A549 (cell line): ENCODE measurements around the gene SETD4. TPM values are rescaled to one million over a fixed set of nuclear protein-coding genes. Genes with fewer than 3 reads are reported as not detected.
A peak's percentile ranks its signal among the peaks of the same experiment; 100 is the strongest.

Source experiments
- ATAC-seq, 2 experiments: fragments of 200-7000 bp in 1 of 2; fragments of >200 bp in 1 of 2; cut with Nextera tagmentation in 1 of 2; cut with Tn5 transposase in 1 of 2; 3 replicates each; pipeline versions ENCODE4 v1.8.0 to v1.9.1; 2018 to 2020; ENCODE audit warnings: mild to moderate bottlenecking in 1 of 2, moderate library complexity in 1 of 2
- CTCF ChIA-PET: fragments of 300-600 bp; sonication (Branson Sonifier 250); formaldehyde crosslinking; extraction: SDS; loops from one replicate; lab custom pipeline; 2021; ENCODE audit warnings: antibody characterized with exemption, inconsistent platforms; lab: Yijun Ruan, JAX
- POLR2A ChIA-PET: fragments of 350-600 bp; formaldehyde crosslinking; extraction: SDS; loops from one replicate; lab custom pipeline; 2021; ENCODE audit warnings: antibody characterized with exemption, inconsistent platforms; lab: Yijun Ruan, JAX
- DNase-seq, 2 experiments: peaks; one replicate each; pipeline versions ENCODE4 v3.0.0 to v3.0.0-alpha.2; 2011 to 2016; ENCODE audit warnings: low read depth in 1 of 2, low spot score in 1 of 2
- FAIRE-seq: peaks from 2 replicates; lab custom pipeline; 2011; peaks lifted over from hg19 to GRCh38; lab: Jason Lieb, UNC
- H3K27ac ChIP-seq, 2 experiments: fragments of >200 bp; sonication (Bioruptor Twin); formaldehyde crosslinking; 3 replicates each; pipeline ENCODE4 v1.5.1; 2016 to 2017
- H3K4me1 ChIP-seq: fragments of >200 bp; sonication (Bioruptor Twin); formaldehyde crosslinking; 3 replicates; pipeline ENCODE4 v1.6.1; 2016
- H3K4me2 ChIP-seq: fragments of >200 bp; sonication (Bioruptor Twin); formaldehyde crosslinking; 3 replicates; pipeline ENCODE4 v1.6.1; 2016
- H3K4me3 ChIP-seq: fragments of >200 bp; sonication (Bioruptor Twin); formaldehyde crosslinking; 3 replicates; pipeline ENCODE4 v1.5.1; 2016
- H3K9me3 ChIP-seq: fragments of >200 bp; sonication (Bioruptor Twin); formaldehyde crosslinking; 3 replicates; pipeline ENCODE4 v1.6.1; 2016
- CEBPB ChIP-seq, 2 experiments: fragments of >200 bp in 1 of 2; sonication (Bioruptor Twin) in 1 of 2; formaldehyde crosslinking in 1 of 2; IDR thresholded peaks; 2 replicates each; pipeline ENCODE4 v1.6.1; 2012 to 2016
- EHF ChIP-seq: fragments of 250-450 bp; sonication (Bioruptor Pico); IDR thresholded peaks from 2 replicates; pipeline ENCODE4 v1.5.0; 2020; ENCODE audit warnings: mild to moderate bottlenecking
- EP300 ChIP-seq, 2 experiments: fragments of >200 bp; sonication (Bioruptor Twin); formaldehyde crosslinking; IDR thresholded peaks; 2 replicates in 1 of 2; 3 replicates in 1 of 2; pipeline ENCODE4 v1.6.1; 2016 to 2017
- HOXB13 ChIP-seq: fragments of 250-450 bp; sonication (Bioruptor Pico); IDR thresholded peaks from 2 replicates; pipeline ENCODE4 v1.5.0; 2020; ENCODE audit warnings: low read depth, mild to moderate bottlenecking, moderate library complexity
- NFE2L2 ChIP-seq: fragments of 150-350 bp; conservative IDR thresholded peaks from 2 replicates; pipeline ENCODE4 v1.6.1; 2014; ENCODE audit warnings: low read length
- PBX3 ChIP-seq: IDR thresholded peaks from 2 replicates; pipeline ENCODE4 v1.6.1; 2012
- REST ChIP-seq: fragments of 200-600 bp; sonication (generic); IDR thresholded peaks from 2 replicates; pipeline ENCODE4 v1.6.1; 2016; ENCODE audit warnings: antibody characterized with exemption, mild to moderate bottlenecking, moderate library complexity
- TP53 ChIP-seq: fragments of 250-450 bp; sonication (Bioruptor Pico); IDR thresholded peaks from 2 replicates; pipeline ENCODE4 v1.5.0; 2021; ENCODE audit warnings: mild to moderate bottlenecking, moderate library complexity
- ZNF302 ChIP-seq: fragments of 250-450 bp; sonication (Bioruptor Pico); IDR thresholded peaks from 2 replicates; pipeline ENCODE4 v1.9.0; 2021; ENCODE audit warnings: inconsistent platforms, mild to moderate bottlenecking, moderate library complexity
- WGBS: methylation state at CpG from one replicate; pipeline ENCODE4 v1.1.6; 2017; ENCODE audit errors: missing lambda C conversion rate; 5-methylcytosine and 5-hydroxymethylcytosine counted together
- polyA plus RNA-seq, 4 experiments: library from polyadenylated mRNA; depleted of rRNA in 3 of 4; stranded (reverse); fragments of >200 nt; fragmentation: RNase III in 1 of 4; extraction: RNeasy Plus Mini Kit Qiagen cat#74134 plus additional on column Dnase treatment in 1 of 4; gene quantifications; 2 replicates in 3 of 4; 3 replicates in 1 of 4; pipeline ENCODE4 v1.2.3, GENCODE V29; 2011 to 2017
- TF ChIP-seq, protein P1 (sequence below): fragments of >200 bp; sonication (Bioruptor Twin); formaldehyde crosslinking; IDR thresholded peaks from 2 replicates; pipeline ENCODE4 v1.6.1; 2016
- TF ChIP-seq, protein P2 (sequence below): fragments of >200 bp; sonication (Bioruptor Twin); formaldehyde crosslinking; IDR thresholded peaks from 3 replicates; pipeline ENCODE4 v1.6.1; 2016

The SETD4 gene
- polyA plus RNA-seq, 2 of the 4 experiments (the other 2 are of a cell fraction): 10.3 to 17.1 TPM

- Histone ChIP-seq H3K4me3 (no peak overlapping the region), H3K4me2 (no peak overlapping the region), H3K9me3 (no peaks in the 10 kb centered on the region), H3K27ac (no peak overlapping the region), H3K4me1 (no peaks in the 10 kb centered on the region)
- ChIA-PET CTCF (interaction anchor here (0.6 kb wide), 1 partner anchor 894 kb away, joined by 3 read pairs; no protein-coding TSS in a partner anchor), POLR2A (no interaction called here)
- no peak for FAIRE-seq
- DNase-seq: no peak
- TF ChIP-seq TP53 (no peak), EHF (CRISPR knock-in tag) (no peak), CEBPB (IDR thresholded peaks at IDR 0.05) (no peak), PBX3 (no peak), HOXB13 (CRISPR knock-in tag) (no peak)
- TF ChIP-seq, protein P1, sequence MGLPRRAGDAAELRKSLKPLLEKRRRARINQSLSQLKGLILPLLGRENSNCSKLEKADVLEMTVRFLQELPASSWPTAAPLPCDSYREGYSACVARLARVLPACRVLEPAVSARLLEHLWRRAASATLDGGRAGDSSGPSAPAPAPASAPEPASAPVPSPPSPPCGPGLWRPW: no peak
- TF ChIP-seq, protein P2, sequence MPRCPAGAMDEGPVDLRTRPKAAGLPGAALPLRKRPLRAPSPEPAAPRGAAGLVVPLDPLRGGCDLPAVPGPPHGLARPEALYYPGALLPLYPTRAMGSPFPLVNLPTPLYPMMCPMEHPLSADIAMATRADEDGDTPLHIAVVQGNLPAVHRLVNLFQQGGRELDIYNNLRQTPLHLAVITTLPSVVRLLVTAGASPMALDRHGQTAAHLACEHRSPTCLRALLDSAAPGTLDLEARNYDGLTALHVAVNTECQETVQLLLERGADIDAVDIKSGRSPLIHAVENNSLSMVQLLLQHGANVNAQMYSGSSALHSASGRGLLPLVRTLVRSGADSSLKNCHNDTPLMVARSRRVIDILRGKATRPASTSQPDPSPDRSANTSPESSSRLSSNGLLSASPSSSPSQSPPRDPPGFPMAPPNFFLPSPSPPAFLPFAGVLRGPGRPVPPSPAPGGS: no peak
- ATAC-seq: no peak
- WGBS: 83% methylated on average over 5 of the region's 5 CpGs
Observed at GRCh38 chr21:36005879-36006400, 54.4 kb downstream of the SETD4 start.

GRCh38 chr21:36005018-36005417, 55.3 kb downstream of the SETD4 start:
- no peak for ATAC-seq

GRCh38 chr21:36004441-36004840, 55.9 kb downstream of the SETD4 start:
- CTCF ChIA-PET: no interaction called here

More at GRCh38 chr21:36005018-36005417, 55.3 kb downstream of the SETD4 start:
- DNase-seq: peak in 1 of 2 experiments; percentile 5
- no peak overlapping the region for H3K27ac ChIP-seq
- ChIA-PET CTCF (no interaction called here), POLR2A (no interaction called here)
- H3K4me1 ChIP-seq: no peaks in the 10 kb centered on the region
- TF ChIP-seq HOXB13 (CRISPR knock-in tag): no peak
- no peaks in the 10 kb centered on the region for H3K9me3 ChIP-seq
- no peak overlapping the region for H3K4me3 ChIP-seq
- no peak for FAIRE-seq
- no peak overlapping the region for H3K4me2 ChIP-seq
- 57% methylated on average over 14 of the region's 17 CpGs for WGBS

More at GRCh38 chr21:36004441-36004840, 55.9 kb downstream of the SETD4 start:
- 68% methylated on average over 5 of the region's 13 CpGs for WGBS
- H3K4me1 ChIP-seq: no peaks in the 10 kb centered on the region
- FAIRE-seq: no peak
- TF ChIP-seq NFE2L2: no peak
- TF ChIP-seq, protein P2: no peak
- no peak for TF ChIP-seq EP300 (IDR thresholded peaks at IDR 0.05)
- no peak for TF ChIP-seq REST
- TF ChIP-seq ZNF302 (CRISPR knock-in tag): no peak
- TF ChIP-seq, all 56 proteins: peak for 0
- Histone ChIP-seq H3K27ac (no peak overlapping the region), H3K4me3 (no peak overlapping the region), H3K4me2 (no peak overlapping the region), H3K9me3 (no peaks in the 10 kb centered on the region)
- ATAC-seq (no peak), DNase-seq (no peak)
- POLR2A ChIA-PET: no interaction called here
